HPDE6-E6E7 (cell line): ENCODE data around the gene NOTO.

ENCODE experiments used
- DNase-seq: peaks from one replicate; pipeline ENCODE4 v3.0.0; 2011; ENCODE audit warnings: missing footprints; ENCODE audit errors: extremely low spot score

The NOTO gene

DNA sequence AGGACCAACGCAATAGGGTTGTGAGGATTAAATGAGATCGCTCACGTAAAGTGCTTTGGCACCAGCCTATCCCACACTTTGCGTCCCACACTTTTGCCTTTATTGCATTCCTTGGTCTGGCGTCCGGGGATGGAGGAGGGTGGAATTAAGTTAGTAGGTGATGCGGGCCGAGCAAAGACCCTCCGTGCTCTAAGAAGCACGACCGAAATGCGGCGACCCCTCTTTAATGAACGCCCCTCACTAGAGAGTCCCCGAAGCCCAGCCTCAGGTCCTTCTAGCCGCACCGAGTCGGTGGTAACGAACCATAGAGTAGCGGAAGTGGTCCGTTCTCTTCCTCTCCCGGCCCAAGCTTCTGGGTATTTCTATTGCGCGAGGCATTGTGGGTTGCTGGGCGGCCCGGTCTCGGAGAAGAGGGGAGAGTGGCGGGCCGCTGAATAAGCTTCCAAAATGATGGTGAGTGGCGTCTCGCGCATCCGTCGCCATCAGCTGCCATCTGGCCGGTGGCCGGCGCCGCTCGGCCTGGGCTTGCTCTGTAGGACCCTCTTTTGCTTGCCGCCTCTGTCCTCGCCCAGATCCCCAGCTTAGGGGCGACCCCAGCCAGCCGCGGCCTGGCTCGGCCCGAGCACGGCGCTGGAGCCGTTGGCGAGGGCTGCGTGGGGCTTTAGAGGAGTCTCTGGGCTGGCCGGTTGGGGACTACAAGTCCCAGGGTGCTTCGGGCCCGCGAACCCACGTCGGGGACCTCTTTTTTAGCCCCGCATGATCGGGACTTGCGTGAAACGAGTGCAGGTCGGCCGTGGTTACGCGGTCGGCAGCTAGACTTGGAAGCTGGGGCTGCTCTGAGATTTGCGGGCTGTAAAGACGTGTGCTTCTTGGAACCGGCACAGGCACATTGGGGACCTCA lies 31.8 kb downstream of the NOTO start, which contains the start of gene CCT7:
Gene CCT7, plus strand, starts transcription at position 377 of the 901 bp plus-strand sequence. Its CDS starts 71 bp downstream, at position 448.
- peak; percentile 86 for DNase-seq

DNA sequence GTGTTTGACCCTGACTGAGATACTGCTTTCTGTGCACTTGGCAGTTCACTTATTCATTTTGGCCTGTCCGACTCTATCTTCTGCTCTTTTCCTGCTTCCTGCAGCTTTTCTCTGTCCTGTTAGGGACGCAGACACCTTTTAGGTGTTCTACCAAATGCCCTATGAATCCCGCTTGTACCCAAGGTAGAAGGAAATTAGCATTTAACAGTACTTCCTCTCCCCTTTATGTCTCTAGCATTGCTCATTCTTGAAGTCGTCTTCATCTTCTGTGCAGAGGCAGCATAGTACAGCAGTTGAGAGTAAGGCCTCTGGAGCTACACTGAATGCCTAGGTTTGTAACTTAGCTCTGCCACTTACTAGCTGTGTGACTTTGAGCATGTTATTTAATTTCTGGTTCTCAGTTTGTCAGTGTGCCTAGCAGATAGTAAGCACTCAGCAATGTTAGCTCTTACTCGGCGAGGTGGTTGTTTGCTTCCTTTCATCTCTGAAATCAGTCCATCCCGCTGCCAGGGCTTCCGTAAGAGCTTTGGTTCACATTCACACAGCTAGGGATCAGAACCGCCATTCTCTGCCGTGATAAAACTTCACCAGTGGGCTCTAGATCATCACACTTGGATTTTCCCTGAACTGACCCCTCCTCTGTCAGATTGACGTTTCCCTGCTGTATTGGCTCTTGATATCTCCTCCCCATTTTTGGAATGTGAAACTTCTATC lies 33.1 kb downstream of the NOTO start:
- DNase-seq: no peak

GRCh38 chr2:73237168-73237567 lies 34.8 kb downstream of the NOTO start:
- DNase-seq: no peak

GRCh38 chr2:73238149-73238548 lies 35.8 kb downstream of the NOTO start:
- no peak for DNase-seq

- DNase-seq: no peak
Observed at GRCh38 chr2:73238976-73239375, 36.6 kb downstream of the NOTO start.

DNA sequence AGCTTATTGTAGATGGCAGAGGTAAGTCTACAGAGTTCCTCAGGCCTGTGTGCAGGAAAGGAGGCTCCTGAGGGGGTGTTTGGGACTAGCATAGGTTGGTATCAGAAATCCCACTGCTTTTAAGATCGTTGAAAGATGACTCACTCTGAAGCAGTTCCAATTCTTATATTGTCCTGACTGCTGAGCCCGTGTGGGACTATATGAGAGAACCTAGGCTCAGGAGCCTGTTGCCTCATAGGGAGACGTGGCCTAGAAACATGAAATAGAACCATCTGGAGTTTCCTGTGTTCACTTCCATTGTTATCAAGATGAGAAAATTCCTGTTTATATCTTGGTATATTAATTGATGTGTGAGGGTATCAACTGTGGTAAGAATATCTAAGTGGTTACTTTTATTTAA lies 37.4 kb downstream of the NOTO start:
- no peak for DNase-seq

DNA sequence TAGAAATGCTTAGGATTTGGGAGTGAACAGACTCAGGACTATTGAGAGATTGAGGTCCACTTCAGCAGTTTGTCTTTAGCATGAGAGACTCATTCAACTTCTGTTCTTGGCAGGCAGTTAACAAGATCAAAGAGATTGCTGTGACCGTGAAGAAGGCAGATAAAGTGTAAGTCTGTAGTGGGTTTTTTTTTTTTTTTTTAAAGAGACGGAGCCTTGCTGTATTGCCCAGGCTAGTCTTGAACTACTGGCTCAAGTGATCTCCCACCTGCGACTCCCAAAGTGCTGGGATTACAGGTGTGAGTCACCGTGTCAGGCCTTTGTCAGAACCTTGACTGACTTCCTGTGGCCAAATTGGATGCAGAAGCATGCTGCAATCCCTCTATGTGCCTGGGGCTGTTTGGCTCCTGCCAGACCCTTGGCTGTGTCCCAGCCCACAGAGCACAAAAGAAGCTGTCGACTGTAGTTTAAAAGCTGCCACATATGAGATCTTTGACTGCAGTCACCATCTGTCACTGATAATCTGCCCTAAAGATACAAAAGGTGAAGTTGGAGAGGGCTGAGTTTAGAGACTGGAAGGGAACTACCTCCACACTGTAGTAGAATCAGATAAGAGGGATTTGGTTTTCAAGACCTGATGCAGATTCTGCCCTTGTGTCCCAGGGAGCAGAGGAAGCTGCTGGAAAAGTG lies 41.7 kb downstream of the NOTO start:
- peak; percentile 78 for DNase-seq

DNA sequence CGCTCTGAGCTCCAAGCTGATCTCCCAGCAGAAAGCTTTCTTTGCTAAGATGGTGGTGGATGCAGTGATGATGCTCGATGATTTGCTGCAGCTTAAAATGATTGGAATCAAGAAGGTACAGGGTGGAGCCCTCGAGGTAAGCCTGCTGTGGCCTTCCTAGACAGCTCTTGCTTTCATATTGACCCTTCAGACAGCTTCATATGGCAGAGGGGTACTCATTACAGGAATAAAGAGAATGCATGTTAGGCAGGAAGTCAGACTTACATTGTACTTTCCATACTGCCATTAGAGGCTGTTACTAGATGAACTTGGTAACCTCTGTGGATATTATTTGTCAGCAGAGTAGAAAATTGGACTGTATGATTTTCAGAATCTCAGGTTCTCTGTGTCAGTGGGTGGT lies 42.2 kb downstream of the NOTO start:
- no peak for DNase-seq

GRCh38 chr2:73246850-73247249 lies 44.5 kb downstream of the NOTO start:
- DNase-seq: no peak

DNA sequence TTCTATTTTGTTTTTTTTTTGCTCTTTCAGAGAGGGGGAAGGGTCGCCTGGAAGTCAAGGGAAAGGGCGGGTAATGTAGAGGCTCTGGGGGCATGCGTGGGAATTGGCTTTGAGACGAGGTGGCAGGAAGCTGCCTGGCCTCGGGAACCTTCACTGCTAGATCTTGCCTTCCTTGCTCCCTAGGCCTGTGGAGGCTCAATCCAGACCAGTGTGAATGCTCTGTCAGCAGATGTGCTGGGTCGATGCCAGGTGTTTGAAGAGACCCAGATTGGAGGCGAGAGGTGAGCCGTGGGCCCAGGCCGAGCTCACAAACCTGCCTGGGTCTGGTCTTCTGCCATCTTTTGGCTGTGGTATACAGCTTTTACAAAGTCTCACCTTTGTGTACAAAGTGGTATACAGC lies 47.3 kb downstream of the NOTO start:
- DNase-seq: no peak

DNA sequence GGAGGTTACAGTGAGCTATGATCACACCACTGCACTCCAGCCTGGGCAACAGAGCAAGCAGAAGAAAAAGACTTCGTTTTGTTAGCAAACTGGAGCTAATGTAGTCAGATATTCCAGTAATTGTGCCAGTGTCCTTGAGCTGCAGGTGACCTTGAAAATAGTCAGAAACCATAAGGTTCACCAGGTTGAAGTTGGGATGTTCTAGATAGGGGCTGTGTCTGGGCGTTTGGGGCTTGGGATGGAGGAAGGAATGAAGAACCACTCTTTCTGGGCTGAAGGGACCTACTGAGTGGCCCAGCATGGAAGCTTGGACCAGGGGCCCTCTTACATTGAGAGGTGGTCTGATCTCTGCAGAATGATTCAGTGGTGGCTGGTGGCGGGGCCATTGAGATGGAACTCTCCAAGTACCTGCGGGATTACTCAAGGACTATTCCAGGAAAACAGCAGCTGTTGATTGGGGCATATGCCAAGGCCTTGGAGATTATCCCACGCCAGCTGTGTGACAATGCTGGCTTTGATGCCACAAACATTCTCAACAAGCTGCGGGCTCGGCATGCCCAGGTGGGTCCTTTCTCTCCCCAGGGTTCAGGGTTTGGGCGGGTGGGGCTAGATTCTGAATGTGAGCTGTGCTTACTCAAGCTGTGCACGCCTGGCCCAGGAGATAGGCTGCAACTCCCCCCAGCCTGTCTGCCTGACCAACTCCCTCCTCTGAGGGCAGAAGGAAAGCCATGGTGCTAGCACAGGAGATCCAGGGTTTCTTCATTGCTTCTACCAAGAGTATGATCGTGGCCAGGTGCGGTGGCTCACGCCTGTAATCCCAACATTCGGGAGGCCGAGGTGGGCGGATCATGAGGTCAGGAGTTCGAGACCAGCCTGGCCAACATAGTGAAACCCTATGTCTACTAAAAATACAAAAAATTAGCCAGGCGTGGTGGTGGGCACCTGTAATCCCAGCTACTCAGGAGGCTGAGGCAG lies 48.8 kb downstream of the NOTO start:
- DNase-seq: no peak

DNA sequence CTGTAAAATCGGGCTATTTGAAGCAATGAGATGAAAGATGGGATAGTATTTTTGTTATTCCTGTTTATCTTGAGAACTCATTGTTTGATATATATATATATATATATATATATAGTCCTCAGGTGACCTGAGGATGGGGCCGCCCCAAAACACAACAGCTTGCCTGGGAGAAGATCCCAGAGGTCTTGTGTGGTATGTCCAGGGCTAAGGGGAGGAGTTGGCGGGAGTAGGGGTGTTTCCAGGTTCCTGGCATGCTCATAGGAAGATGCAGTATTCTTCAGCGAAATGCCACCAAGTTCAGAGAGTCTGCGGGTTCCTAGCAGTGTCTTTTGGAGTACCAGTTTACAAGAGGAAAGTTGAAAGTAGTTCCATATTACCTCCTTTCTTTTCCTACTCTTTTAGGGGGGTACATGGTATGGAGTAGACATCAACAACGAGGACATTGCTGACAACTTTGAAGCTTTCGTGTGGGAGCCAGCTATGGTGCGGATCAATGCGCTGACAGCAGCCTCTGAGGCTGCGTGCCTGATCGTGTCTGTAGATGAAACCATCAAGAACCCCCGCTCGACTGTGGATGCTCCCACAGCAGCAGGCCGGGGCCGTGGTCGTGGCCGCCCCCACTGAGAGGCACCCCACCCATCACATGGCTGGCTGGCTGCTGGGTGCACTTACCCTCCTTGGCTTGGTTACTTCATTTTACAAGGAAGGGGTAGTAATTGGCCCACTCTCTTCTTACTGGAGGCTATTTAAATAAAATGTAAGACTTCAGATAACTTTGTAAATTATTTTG lies 50.1 kb downstream of the NOTO start:
- DNase-seq: no peak

DNA sequence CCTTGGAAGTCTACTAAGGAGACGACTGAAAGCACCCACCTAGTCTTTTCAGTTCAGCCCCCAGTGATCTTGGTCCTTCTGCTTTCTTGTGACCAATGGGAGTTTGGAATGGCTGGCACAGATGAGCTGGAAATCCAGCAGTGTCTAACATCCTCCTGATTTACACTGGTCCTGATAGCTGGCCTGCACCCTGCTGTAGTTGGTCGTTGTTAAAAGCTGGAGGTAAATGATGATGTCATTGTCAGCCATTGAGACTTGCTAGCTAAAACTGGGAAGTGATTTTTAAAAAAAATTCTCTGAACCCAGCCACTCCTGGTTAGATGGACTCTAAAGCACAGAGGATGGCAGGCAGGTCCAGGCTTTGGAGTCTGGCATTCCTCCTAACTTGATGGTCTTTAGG lies 51.0 kb downstream of the NOTO start:
- DNase-seq: no peak

- DNase-seq: peak; percentile 49
Observed at GRCh38 chr2:73253901-73254300, 51.5 kb downstream of the NOTO start.

GRCh38 chr2:73254343-73255006 lies 52.1 kb downstream of the NOTO start:
- no peak for DNase-seq

DNA sequence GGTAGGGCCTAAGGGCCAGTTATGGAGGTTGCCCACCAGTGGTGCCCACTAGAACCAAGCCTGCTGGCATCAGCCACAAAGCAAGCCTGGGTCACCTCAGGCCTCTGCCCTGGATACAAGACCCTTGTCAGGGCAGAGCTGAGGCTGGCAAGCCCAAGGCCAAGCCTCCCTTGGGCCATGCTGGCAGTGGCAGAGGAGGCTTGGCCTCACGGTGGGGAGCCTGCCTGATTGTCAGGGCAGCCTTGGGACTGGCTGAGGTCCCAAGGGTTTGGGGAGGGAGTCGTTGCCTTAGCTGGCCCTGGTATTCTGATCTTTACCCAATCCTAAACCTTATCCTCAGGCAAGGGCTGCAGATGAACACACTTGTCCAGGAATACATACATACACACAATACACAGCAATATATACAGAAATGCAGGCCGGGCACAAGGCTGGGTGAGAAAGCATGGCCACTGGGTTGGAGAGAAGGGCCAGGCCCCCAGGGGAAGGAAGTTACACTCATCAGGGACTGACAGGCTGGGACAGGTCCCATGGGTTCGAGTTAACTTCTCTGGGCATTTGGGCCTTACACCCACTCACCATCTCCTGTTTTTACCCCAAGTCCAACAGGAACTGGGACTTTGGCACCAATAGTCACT lies 52.8 kb downstream of the NOTO start:
- DNase-seq: peak; percentile 41

- DNase-seq: no peak
Observed at GRCh38 chr2:73255907-73256617, 53.7 kb downstream of the NOTO start.

GRCh38 chr2:73256618-73256922 lies 54.2 kb downstream of the NOTO start:
- no peak for DNase-seq

GRCh38 chr2:73257021-73257420 lies 54.6 kb downstream of the NOTO start:
- DNase-seq: no peak
